Calu3 (cell line): ENCODE data around the gene SLC22A12. TPM values are rescaled to one million over a fixed set of nuclear protein-coding genes. Genes with fewer than 3 reads are reported as not detected.

Source experiments
- BruUV-seq: library from RNA; stranded (reverse); fragments of 400-500 nt; replicated peaks from 2 replicates; lab custom pipeline; 2021; lab: Mats Ljungman, UMichigan
- CTCF ChIA-PET: fragments of 300-600 bp; sonication (Branson Sonifier 250); formaldehyde crosslinking; loops from one replicate; lab custom pipeline; 2022; ENCODE audit warnings: antibody characterized with exemption; lab: Charles Lee
- DNase-seq: peaks from one replicate; pipeline ENCODE4 v3.0.0; 2022
- H3K27ac Mint-ChIP-seq: one replicate; pipeline ENCODE4 v1.8.0; 2022; ENCODE audit warnings: mixed read lengths; ENCODE audit not compliant: unreplicated experiment
- H3K27me3 Mint-ChIP-seq: one replicate; pipeline ENCODE4 v1.8.0; 2022; ENCODE audit warnings: mixed read lengths; ENCODE audit not compliant: unreplicated experiment
- H3K36me3 Mint-ChIP-seq: one replicate; pipeline ENCODE4 v1.8.0; 2022; ENCODE audit warnings: mild to moderate bottlenecking, moderate library complexity, mixed read lengths; ENCODE audit not compliant: insufficient read depth, unreplicated experiment
- H3K4me1 Mint-ChIP-seq: one replicate; pipeline ENCODE4 v1.8.0; 2022; ENCODE audit warnings: mild to moderate bottlenecking, low read depth, mixed read lengths; ENCODE audit not compliant: unreplicated experiment
- H3K4me3 Mint-ChIP-seq: one replicate; pipeline ENCODE4 v1.8.0; 2022; ENCODE audit warnings: mild to moderate bottlenecking, low read depth, moderate library complexity, mixed read lengths; ENCODE audit not compliant: unreplicated experiment
- H3K9me3 Mint-ChIP-seq: one replicate; pipeline ENCODE4 v1.8.0; 2022; ENCODE audit warnings: low read depth, mixed read lengths; ENCODE audit not compliant: unreplicated experiment
- CTCF ChIP-seq: fragments of 200-600 bp; IDR thresholded peaks from one replicate; pipeline ENCODE4 v1.8.0; 2022; ENCODE audit warnings: antibody characterized with exemption; ENCODE audit not compliant: unreplicated experiment
- intact Hi-C: fragments of 100-400 bp; cut with micrococcal nuclease; formaldehyde crosslinking; loops from one replicate; pipeline ENCODE4 v1.10.0; 2022; ENCODE audit not compliant: unreplicated experiment
- total RNA-seq: library from RNA; stranded (reverse); gene quantifications from 2 replicates; pipeline ENCODE4 v1.2.3, GENCODE V29; 2022

SLC22A12 gene
- total RNA-seq, 1 experiment from 2014 or later, result not detected

- H3K9me3 Mint-ChIP-seq, result no peaks in the 10 kb centered on the region
- no peak overlapping the region for H3K27ac Mint-ChIP-seq
- H3K27me3 Mint-ChIP-seq, result peaks cover 90% of the 10 kb centered on the region
- H3K4me3 Mint-ChIP-seq, result no peak overlapping the region
- no peaks in the 10 kb centered on the region for H3K36me3 Mint-ChIP-seq
- no peak for TF ChIP-seq CTCF
- intact Hi-C loops, result no loop called here
- BruUV-seq, result no TSS peak
- no peaks in the 10 kb centered on the region for H3K4me1 Mint-ChIP-seq
- CTCF ChIA-PET, result interaction anchor here (0.8 kb wide), 1 partner anchor 83 kb away, joined by 3 read pairs; no protein-coding TSS in a partner anchor
- DNase-seq, result no peak
Measured at GRCh38 chr11:64648551-64648950, 57.5 kb downstream of the SLC22A12 start.

GRCh38 chr11:64649291-64649697 is 58.3 kb downstream of the SLC22A12 start:
- no peaks in the 10 kb centered on the region for H3K36me3 Mint-ChIP-seq
- BruUV-seq, result no TSS peak

GRCh38 chr11:64650923-64651523 is 60.0 kb downstream of the SLC22A12 start:
- H3K4me3 Mint-ChIP-seq, result no peak overlapping the region
- peak; percentile 57 for TF ChIP-seq CTCF
- no TSS peak for BruUV-seq
- H3K27ac Mint-ChIP-seq, result no peak overlapping the region
- CTCF ChIA-PET, result interaction anchor here (0.6 to 3.9 kb wide), 8 partner anchors 17 to 333 kb away, joined by 3 to 11 read pairs (median 5); partner anchors contain the start of genes PRDX5 and TRMT112
- H3K4me1 Mint-ChIP-seq, result no peaks in the 10 kb centered on the region
- no peaks in the 10 kb centered on the region for H3K9me3 Mint-ChIP-seq
- H3K36me3 Mint-ChIP-seq, result no peaks in the 10 kb centered on the region
- intact Hi-C loops, result loop anchor here (5.0 kb wide), 1 partner anchor 294 kb away; the partner anchor contains the start of gene RPS6KA4
- peaks cover 88% of the 10 kb centered on the region for H3K27me3 Mint-ChIP-seq
- DNase-seq, result peak; percentile 11

More at GRCh38 chr11:64649291-64649697, 58.3 kb downstream of the SLC22A12 start:
- H3K27me3 Mint-ChIP-seq, result peaks cover 88% of the 10 kb centered on the region
- no peak overlapping the region for H3K27ac Mint-ChIP-seq
- DNase-seq, result no peak
- H3K9me3 Mint-ChIP-seq, result no peaks in the 10 kb centered on the region
- H3K4me1 Mint-ChIP-seq, result no peaks in the 10 kb centered on the region
- intact Hi-C loops, result no loop called here
- CTCF ChIA-PET, result interaction anchor here (0.8 to 3.9 kb wide), 4 partner anchors 15 to 294 kb away, joined by 3 to 11 read pairs (median 6); no protein-coding TSS in a partner anchor
- no peak overlapping the region for H3K4me3 Mint-ChIP-seq
- TF ChIP-seq CTCF, result peak; percentile 43

Other genes starting within 250 kb of the SLC22A12 start
- 46.0 and 56.5 TPM in 2 replicates for gene RPS6KA4, start 232.1 kb upstream of the SLC22A12 start, total RNA-seq
- not detected in 2 replicates for gene SLC22A11, start 35.3 kb upstream of the SLC22A12 start, total RNA-seq
- gene NRXN2, start 132.0 kb downstream of the SLC22A12 start, total RNA-seq, result not detected in 2 replicates
- not detected in 2 replicates for gene RASGRP2, start 152.9 kb downstream of the SLC22A12 start, total RNA-seq
- gene PYGM, start 168.8 kb downstream of the SLC22A12 start, total RNA-seq, result 1.4 and 1.8 TPM in 2 replicates
- 312 and 319 TPM in 2 replicates for gene SF1, start 187.3 kb downstream of the SLC22A12 start, total RNA-seq
- gene MAP4K2, start 212.0 kb downstream of the SLC22A12 start, total RNA-seq, result 17.0 and 17.4 TPM in 2 replicates
- gene MEN1, start 219.3 kb downstream of the SLC22A12 start, total RNA-seq, result 39.8 and 41.0 TPM in 2 replicates